GM23248 (cell line): ENCODE data around the gene CEACAM16. TPM values are rescaled to one million over a fixed set of nuclear protein-coding genes. Genes with fewer than 3 reads are reported as not detected.

Source experiments
- DNase-seq: peaks from one replicate; pipeline ENCODE4 v3.0.0-alpha.2; 2015
- H2AFZ ChIP-seq: fragments of 200-600 bp; sonication (generic); 2 replicates; pipeline ENCODE4 v1.6.1; 2016; ENCODE audit warnings: antibody characterized with exemption
- H3F3A ChIP-seq: fragments of 200-600 bp; sonication (generic); 2 replicates; pipeline ENCODE4 v1.6.1; 2016; ENCODE audit warnings: mild to moderate bottlenecking, antibody characterized with exemption, mixed run types; ENCODE audit not compliant: insufficient read depth
- H3K27ac ChIP-seq: fragments of 200-600 bp; sonication (generic); 2 replicates; pipeline ENCODE4 v1.5.1; 2016; ENCODE audit warnings: mild to moderate bottlenecking
- H3K27me3 ChIP-seq: fragments of 200-600 bp; sonication (generic); replicated peaks from 2 replicates; pipeline ENCODE4 v1.6.1; 2016; ENCODE audit warnings: mild to moderate bottlenecking; ENCODE audit not compliant: insufficient read depth
- H3K36me3 ChIP-seq: fragments of 200-600 bp; sonication (generic); 2 replicates; pipeline ENCODE4 v1.6.1; 2016; ENCODE audit warnings: low read depth, mild to moderate bottlenecking
- H3K4me1 ChIP-seq: fragments of 200-600 bp; sonication (generic); 2 replicates; pipeline ENCODE4 v1.6.1; 2016; ENCODE audit warnings: mild to moderate bottlenecking; ENCODE audit not compliant: insufficient read depth
- H3K4me2 ChIP-seq: fragments of 200-600 bp; sonication (generic); one replicate; pipeline ENCODE4 v1.6.1; 2016; ENCODE audit warnings: mild to moderate bottlenecking; ENCODE audit not compliant: unreplicated experiment
- H3K4me3 ChIP-seq: fragments of 200-600 bp; sonication (generic); 2 replicates; pipeline ENCODE4 v1.5.1; 2016; ENCODE audit warnings: mild to moderate bottlenecking
- H3K79me2 ChIP-seq: fragments of 200-600 bp; sonication (generic); 2 replicates; pipeline ENCODE4 v1.6.1; 2016; ENCODE audit warnings: mild to moderate bottlenecking; ENCODE audit not compliant: insufficient read depth
- H3K9ac ChIP-seq: fragments of 200-600 bp; sonication (generic); 2 replicates; pipeline ENCODE4 v1.6.1; 2016; ENCODE audit warnings: mild to moderate bottlenecking
- H3K9me2 ChIP-seq: fragments of 200-600 bp; sonication (generic); 2 replicates; pipeline ENCODE4 v1.6.1; 2016; ENCODE audit warnings: mixed run types, mild to moderate bottlenecking, moderate library complexity; ENCODE audit not compliant: insufficient read depth
- H3K9me3 ChIP-seq: fragments of 200-600 bp; sonication (generic); one replicate; pipeline ENCODE4 v1.6.1; 2017; ENCODE audit warnings: low read depth
- H4K20me1 ChIP-seq: fragments of 200-600 bp; sonication (generic); 2 replicates; pipeline ENCODE4 v1.6.0; 2016; ENCODE audit not compliant: insufficient read depth
- EZH2 ChIP-seq: fragments of 200-600 bp; sonication (generic); IDR thresholded peaks from 2 replicates; pipeline ENCODE4 v1.6.1; 2018; ENCODE audit warnings: antibody characterized with exemption, mild to moderate bottlenecking; ENCODE audit not compliant: insufficient read depth, poor library complexity, severe bottlenecking
- EZH2phosphoT487 ChIP-seq: fragments of 200-600 bp; sonication (generic); IDR thresholded peaks from 2 replicates; pipeline ENCODE4 v1.6.1; 2018; ENCODE audit warnings: antibody characterized with exemption, moderate library complexity, mild to moderate bottlenecking, low read depth; ENCODE audit not compliant: insufficient read depth
- WGBS, 2 experiments: methylation state at CpG; one replicate each; pipeline ENCODE4 v1.1.6; 2015 to 2017; ENCODE audit warnings: low lambda C conversion rate in 2 of 2, low coverage in 1 of 2; ENCODE audit errors: missing lambda C conversion rate in 2 of 2; 5-methylcytosine and 5-hydroxymethylcytosine counted together
- in situ Hi-C: fragments of 300-500 bp; cut with MboI; formaldehyde crosslinking; loops from 2 replicates; pipeline ENCODE4 v1.15.0; 2020
- polyA plus RNA-seq: library from polyadenylated mRNA; unstranded; fragments of >200 nt; fragmentation: Nextera tagmentation; extraction: Ambion mirVana; gene quantifications from 2 replicates; pipeline ENCODE4 v1.2.1, GENCODE V29; 2016
- total RNA-seq: library from RNA; depleted of rRNA; stranded (reverse); fragments of >200 nt; shearing (Covaris generic); gene quantifications from 2 replicates; pipeline ENCODE4 v1.2.3, GENCODE V29; 2014

The CEACAM16 gene
- total and polyA plus RNA-seq, 2 experiments from 2014 or later = not detected

DNA sequence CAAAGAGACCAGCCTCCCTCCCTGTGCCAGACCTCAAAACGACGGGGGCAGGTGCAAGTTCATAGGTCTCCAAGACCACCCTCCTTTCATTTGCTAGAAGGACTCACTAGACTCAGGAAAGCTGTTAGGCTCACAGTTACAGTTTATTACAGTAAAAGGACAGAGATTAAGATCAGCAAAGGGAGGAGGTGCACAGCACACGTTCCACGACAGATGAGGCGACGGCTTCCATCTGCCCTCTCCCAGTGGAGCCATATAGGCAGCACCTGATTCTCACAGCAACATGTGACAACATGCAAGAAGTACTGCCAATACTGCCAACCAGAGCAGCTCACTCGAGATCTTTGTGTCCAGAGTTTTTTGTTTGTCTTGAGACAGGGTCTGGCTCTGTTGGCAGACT lies 37.0 kb upstream of the CEACAM16 start:
- peaks cover 22% of the 10 kb centered on the region for H3F3A ChIP-seq
- H3K4me2 ChIP-seq = no peak overlapping the region
- H3K27me3 ChIP-seq = no peaks in the 10 kb centered on the region
- no peak overlapping the region for H2AFZ ChIP-seq
- H3K9me3 ChIP-seq = no peaks in the 10 kb centered on the region
- no peak for TF ChIP-seq EZH2
- H3K79me2 ChIP-seq = no peaks in the 10 kb centered on the region
- no peak overlapping the region for H3K9ac ChIP-seq
- no peak overlapping the region for H3K27ac ChIP-seq
- H3K9me2 ChIP-seq = no peaks in the 10 kb centered on the region
- WGBS, 2 experiments = 76 to 79% methylated on average over 7 of the region's 7 CpGs
- in situ Hi-C loops = no loop called here
- H3K36me3 ChIP-seq = peaks cover 49% of the 10 kb centered on the region
- no peak for DNase-seq
- H4K20me1 ChIP-seq = no peaks in the 10 kb centered on the region
- no peak overlapping the region for H3K4me3 ChIP-seq
- H3K4me1 ChIP-seq = no peaks in the 10 kb centered on the region; the same call in 1 of the 2 replicates

DNA sequence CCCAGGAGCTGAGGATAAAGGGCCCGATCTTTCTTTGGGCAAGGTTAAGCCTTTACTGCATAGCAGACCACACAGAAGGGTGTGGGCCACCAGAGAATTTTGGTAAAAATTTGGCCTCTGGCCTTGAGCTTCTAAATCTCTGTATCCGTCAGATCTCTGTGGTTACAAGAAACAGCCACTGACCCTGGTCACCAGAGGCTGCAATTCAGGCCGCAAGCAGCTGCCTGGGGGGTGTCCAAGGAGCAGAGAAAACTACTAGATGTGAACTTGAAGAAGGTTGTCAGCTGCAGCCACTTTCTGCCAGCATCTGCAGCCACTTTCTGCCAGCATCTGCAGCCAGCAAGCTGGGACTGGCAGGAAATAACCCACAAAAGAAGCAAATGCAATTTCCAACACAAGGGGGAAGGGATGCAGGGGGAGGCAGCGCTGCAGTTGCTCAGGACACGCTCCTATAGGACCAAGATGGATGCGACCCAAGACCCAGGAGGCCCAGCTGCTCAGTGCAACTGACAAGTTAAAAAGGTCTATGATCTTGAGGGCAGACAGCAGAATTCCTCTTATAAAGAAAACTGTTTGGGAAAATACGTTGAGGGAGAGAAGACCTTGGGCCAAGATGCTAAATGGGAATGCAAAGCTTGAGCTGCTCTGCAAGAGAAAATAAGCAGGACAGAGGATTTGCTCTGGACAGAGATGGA lies 36.1 kb upstream of the CEACAM16 start:
- 66 to 67% methylated on average over 7 of the region's 7 CpGs for WGBS, 2 experiments
- Histone ChIP-seq H3F3A (peaks cover 22% of the 10 kb centered on the region), H3K4me1 (no peaks in the 10 kb centered on the region), H3K9ac (no peak overlapping the region), H3K27me3 (no peaks in the 10 kb centered on the region), H3K79me2 (no peaks in the 10 kb centered on the region), H3K4me2 (no peak overlapping the region), H3K4me3 (no peak overlapping the region), H3K27ac (no peak overlapping the region), H4K20me1 (no peaks in the 10 kb centered on the region), H2AFZ (no peak overlapping the region), H3K9me3 (no peaks in the 10 kb centered on the region), H3K9me2 (no peaks in the 10 kb centered on the region), H3K36me3 (peaks cover 48% of the 10 kb centered on the region)
- no peak for TF ChIP-seq EZH2
- TF ChIP-seq EZH2phosphoT487 = no peak
- no peak for DNase-seq
- in situ Hi-C loops = no loop called here

DNA sequence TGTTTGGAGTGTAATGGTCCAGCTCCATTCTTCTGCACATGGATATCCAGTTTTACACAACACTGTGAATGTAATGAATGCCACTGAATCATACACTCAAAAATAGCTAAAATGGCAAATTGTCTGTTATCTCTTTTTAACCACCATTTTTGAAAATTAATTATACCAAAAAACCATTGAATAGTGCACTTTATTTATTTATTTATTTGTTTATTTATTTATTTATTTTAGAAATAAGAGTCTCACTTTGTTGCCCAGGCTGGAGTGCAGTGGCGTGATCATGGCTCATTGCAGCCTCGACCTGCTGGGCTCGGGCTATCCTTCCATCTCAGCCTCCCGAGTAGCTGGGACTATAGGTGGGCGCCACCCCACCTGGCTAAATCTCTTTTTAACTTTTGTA lies 35.0 kb upstream of the CEACAM16 start:
- 98% methylated on average over 5 of the region's 5 CpGs for WGBS, 2 experiments
- Histone ChIP-seq H3K9me2 (no peaks in the 10 kb centered on the region), H3K9ac (no peak overlapping the region), H3K36me3 (peaks cover 37% of the 10 kb centered on the region), H3K27ac (no peak overlapping the region), H3F3A (peaks cover 22% of the 10 kb centered on the region), H3K9me3 (no peaks in the 10 kb centered on the region), H3K79me2 (no peaks in the 10 kb centered on the region), H3K4me2 (no peak overlapping the region), H4K20me1 (no peaks in the 10 kb centered on the region), H3K27me3 (no peaks in the 10 kb centered on the region), H3K4me1 (no peaks in the 10 kb centered on the region), H2AFZ (no peak overlapping the region), H3K4me3 (no peak overlapping the region)
- in situ Hi-C loops = no loop called here
- no peak for TF ChIP-seq EZH2phosphoT487
- TF ChIP-seq EZH2 = no peak
- DNase-seq = no peak

DNA sequence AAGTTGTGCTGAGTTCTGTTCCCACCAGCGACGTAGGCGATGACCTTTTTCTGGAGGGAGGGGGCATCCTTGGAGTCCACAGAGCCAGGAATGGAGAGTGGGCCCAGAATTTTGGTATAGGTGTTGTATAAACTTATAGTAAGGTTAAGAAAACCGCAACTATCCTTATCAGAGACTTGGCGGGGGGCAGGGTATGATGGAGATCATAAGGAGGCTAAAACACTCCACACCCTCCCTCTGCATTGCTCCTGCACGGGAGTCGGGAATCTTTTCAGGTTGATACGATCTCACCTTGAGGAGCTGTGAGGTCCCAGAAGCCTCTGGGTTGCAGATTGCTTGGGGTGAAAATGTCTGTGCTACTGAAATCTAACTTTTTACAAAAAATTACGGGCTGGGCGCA lies 34.0 kb upstream of the CEACAM16 start:
- H3K4me2 ChIP-seq = no peak overlapping the region
- H3K4me3 ChIP-seq = no peak overlapping the region
- TF ChIP-seq EZH2phosphoT487 (no peak), EZH2 (no peak)
- H4K20me1 ChIP-seq = no peaks in the 10 kb centered on the region
- H3K27ac ChIP-seq = no peak overlapping the region
- H3K36me3 ChIP-seq = peaks cover 31% of the 10 kb centered on the region
- H3K9ac ChIP-seq = no peak overlapping the region
- H3K27me3 ChIP-seq = no peaks in the 10 kb centered on the region
- H3K9me2 ChIP-seq = no peaks in the 10 kb centered on the region
- WGBS, 2 experiments = 92 to 95% methylated on average over 10 of the region's 10 CpGs
- in situ Hi-C loops = no loop called here
- no peaks in the 10 kb centered on the region for H3K79me2 ChIP-seq
- no peaks in the 10 kb centered on the region for H3K9me3 ChIP-seq
- H3K4me1 ChIP-seq = no peaks in the 10 kb centered on the region
- no peak overlapping the region for H2AFZ ChIP-seq
- H3F3A ChIP-seq = peaks cover 22% of the 10 kb centered on the region
- no peak for DNase-seq
